HG03095 (cell line): ENCODE data around the gene SETD1B.
A peak's percentile ranks its signal among the peaks of the same experiment; 100 is the strongest.

Source experiments
- ATAC-seq: cut with Tn5 transposase; IDR thresholded peaks from one replicate; pipeline ENCODE4 v1.9.1; 2021; ENCODE audit warnings: moderate library complexity; ENCODE audit not compliant: unreplicated experiment

Gene SETD1B

DNA sequence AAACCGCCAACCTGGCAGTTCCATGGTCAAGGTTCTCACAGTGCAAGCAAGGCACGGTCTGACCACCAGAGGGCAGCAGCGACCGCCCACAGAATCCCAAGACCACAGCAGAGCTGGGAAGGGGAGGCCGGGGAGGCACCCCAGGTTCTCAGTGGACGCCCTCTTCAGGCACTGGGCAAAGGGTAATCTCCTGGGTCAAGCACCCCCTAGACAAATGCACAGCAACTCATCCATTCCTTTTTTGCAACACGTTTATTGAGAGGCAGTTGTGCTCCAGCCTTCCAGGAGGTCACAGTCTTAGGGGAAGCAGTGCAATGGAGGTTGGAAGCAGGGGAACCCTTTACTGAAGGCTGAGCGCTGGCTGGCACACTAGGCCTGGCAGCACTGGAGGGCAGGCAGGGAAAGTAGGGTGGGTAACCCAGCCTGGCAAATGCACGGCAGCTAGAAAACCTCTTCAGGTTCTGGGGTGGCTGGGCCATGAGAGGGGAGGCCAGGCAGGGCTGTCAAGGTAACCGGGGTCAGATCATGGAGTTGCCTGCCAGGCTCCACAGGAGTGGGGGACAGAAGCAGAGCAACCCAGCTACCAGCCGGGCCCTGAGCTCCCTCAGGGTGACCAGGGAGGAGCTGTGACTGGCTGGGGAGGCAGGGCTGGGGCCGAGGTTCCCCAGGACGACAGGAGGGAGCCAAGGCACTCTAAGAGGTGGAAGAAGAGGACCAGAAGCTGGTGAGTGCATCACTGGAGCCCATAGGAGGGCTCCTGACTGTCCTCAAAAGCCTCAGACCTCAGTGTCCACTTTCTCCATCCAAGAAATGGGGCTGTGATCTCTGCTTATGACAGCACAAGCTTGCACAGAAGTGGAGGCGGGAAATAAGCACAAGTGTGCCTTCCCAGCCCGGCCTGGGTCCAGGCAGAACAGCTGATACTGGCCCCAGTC, 8.5 kb upstream of the SETD1B start:
- no peak for ATAC-seq

- ATAC-seq = no peak
Observed at GRCh38 chr12:121796855-121797751, 6.7 kb upstream of the SETD1B start.

GRCh38 chr12:121797937-121798786, 5.6 kb upstream of the SETD1B start:
- no peak for ATAC-seq

- no peak for ATAC-seq
Observed at GRCh38 chr12:121798787-121799155, 5.0 kb upstream of the SETD1B start.

DNA sequence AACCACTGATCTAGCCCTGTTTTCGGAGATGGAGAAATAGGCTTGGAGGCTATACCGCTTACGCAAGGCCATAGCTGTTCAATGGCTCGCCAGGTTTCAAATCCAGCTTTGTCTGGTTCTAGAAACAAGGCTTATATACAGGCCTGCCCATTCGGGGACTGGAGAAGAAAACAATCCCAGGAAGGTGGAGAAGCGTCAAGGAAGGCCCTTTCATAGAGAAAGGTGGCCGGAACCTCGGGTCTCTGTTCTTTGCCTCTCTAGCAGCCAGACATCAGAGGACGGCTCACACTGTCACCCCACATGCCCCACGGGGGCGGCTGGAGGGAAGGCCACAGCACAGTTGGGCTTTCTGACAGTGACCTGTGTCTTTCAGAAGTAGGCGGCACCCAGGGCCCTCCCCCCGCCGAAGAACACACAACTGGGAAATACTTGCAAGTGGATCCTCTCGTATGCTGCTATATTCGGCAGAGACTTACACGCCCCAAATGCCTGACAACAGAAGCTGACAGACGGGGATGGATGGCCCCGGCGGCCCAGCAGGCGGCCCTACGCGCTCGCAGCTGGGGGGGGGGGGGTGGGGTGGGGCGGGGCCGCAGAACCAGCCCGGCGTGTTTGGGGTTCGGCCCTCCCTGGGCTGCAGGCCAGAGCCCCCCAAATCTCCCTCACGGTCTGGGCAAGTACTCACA, 4.5 kb upstream of the SETD1B start:
- no peak for ATAC-seq

DNA sequence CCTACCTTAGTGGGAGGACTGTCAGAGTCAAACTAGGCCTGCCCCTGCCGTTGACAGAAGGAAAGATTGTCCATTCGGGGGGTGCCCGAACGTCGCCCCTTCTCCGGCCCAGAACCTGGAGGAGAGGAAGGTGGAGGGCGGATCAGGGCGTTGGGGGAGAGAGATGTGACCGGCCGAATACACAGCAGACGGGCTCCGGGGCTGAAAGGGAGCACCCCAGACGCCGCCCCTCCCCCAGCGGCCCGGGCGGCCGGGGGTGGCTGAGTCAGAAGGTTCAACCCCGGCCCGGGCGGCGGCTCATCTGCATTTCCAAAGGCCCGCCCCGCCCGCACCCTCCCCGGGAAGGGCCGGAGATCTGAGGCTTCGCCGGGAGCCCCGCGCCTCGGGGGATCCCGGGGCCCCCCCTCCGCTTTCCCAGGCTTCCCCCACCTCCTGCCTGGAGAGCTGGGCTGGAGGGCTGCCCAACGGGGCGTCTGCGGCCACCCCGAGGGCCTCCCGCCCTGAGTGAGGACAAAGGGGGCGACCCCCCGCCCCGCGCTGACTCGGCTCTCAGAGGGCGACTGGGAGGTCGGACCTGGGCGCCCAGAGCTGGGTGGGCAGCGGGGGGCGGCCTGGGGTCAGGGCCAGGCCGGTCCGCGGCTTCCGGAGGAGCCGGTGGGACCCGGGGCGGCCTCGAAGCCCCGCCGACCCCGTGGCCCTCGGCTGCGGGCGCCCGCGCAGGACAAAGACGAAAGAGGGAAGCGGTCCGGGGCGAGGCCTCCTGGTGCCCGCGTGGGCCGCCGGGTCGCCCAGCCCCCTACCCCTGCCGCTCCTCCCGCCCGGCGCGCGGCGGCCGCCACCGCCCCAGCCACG, 3.7 kb upstream of the SETD1B start:
- no peak for ATAC-seq

DNA sequence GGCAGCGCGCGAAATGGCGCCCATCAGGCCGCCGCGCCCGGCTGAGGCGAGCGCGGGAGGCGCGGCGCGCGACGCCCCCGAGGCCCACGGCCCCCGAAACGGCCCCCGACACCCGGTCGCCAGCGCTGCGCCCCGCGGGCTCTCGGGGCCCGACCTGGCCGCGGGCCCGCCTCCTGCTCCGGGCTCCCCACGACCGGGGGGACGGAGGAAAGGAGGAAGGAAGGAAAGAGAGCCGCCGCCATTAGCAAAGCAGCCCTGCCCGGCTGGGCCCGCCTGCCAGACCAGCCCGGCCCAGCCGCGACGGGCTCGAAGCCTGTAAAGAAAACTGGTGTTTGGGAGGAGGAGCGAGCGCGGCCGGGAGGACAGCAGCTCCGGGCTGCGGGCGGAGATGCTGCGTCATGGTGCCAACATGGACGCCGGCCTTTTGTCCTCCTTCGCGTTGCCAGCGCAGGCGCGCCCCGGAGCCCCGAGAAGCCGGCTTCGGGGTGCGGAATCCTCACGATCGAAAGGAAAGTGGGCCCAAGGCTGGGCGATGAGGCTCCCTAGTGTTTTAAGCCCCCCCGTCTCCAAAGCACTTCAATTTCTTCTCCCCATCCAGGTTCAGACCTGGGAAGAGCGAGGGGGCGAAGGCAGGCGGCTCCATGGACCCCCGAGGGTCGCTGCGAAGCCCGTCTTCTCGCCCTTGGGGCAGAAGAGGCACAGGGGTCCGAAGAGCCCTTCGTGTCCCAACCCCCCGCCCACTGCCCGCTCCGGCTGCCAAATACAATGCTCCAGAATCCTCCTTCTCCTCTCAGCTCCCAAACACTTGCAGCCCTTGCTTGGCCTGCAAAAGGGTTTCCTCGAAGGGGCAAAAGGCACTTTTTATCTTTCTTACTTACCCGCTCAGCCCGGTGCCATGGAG, 2.9 kb upstream of the SETD1B start:
- no peak for ATAC-seq

DNA sequence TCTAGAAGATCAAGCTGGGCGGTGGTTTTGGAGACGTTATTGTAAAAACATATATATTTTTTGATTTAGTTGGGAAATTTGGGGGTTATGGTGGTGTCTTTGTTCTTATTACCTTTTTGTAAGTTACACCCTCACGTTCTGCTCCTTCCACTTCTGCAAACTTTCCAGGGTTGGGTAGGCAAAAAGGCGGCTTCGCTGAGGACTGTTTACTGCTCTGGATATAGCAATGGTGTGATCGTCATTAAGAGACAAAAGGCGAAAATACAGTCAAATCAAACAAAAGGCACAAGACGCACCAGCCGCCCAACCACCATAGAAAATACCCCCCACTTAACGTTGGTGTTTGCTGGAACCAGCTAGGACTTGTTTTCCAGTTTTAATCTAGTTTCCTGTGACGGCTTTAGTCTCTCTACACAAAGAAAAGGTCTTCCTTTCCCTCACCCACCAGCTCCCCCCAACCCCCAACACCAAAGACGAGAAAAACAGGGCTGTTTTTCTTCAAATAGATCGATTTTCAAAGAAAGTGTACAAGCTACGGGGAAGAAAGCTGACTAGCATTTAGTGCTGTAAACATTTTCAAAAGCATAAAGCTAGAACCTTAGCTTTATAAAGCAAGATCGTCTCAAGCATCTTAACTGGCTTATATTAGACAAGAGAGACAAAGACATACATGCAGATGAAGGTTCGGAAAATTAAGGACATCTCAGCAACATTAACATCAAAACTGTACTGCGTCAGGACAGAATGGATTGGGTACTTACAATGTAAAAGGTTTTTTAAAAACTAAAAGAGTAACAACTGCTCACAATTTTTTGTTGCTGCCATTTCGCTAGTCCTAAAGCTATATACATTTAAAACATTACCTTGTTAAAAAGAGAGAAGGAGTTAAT, 2.0 kb upstream of the SETD1B start:
- ATAC-seq = no peak

GRCh38 chr12:121802485-121802842, 1.3 kb upstream of the SETD1B start:
- ATAC-seq = no peak

DNA sequence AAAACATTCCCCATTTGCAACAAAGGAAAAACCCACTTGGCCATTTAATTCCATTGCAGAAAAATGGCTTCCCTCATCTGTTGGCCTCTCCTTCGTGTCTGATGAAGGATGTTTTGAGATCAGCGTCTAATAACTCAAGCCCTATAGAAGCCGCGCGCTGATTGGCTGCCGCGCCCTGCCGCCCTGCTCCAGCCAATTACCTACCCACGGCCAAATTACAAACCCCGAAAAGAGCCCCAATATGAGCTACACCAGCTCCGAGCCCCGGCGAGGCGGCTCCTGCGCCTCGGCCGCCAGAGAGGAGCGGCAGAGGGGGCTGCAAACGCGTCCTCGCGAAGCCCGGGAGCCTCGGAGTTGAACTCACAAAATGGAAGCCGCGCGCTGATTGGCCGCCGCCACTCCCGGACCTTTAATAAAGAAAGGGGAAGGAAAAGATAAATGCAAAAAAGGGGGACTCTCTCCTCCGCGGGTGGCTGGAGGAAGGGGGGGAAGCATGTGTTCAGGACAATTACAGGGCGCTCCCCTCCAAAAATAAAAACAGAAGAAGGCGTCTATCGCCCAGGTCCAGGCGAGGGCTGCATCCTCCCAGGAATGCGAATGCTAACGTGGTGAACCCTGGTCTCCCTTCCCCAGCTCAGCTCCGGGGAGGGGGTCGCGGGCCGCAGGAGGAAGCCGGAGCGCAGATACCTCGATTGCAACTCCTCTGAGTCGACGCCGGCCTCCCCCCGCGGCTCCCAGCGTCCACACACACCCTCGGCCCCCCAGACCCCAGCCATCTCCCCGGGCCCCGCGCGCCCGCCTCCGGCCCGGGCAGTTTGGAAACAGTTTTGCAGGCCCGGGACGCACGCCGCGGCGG, 738 bp upstream of the SETD1B start:
- peak; percentile 34 for ATAC-seq

GRCh38 chr12:121804417-121805111, 755 bp downstream of the SETD1B start:
- ATAC-seq = no peak

GRCh38 chr12:121805171-121806008, 1.6 kb downstream of the SETD1B start:
- no peak for ATAC-seq

GRCh38 chr12:121806009-121806545, 2.3 kb downstream of the SETD1B start:
- no peak for ATAC-seq

GRCh38 chr12:121806546-121807423, 3.0 kb downstream of the SETD1B start:
- ATAC-seq = no peak
